Brain microvascular endothelial cell (primary cell): ENCODE data around the gene ITPR2.

ENCODE experiments used
- DNase-seq: peaks from one replicate; pipeline ENCODE4 v3.0.0-alpha.2; 2020
- H3K27ac ChIP-seq: fragments of 250-450 bp; sonication (Bioruptor Pico); 2 replicates; pipeline ENCODE4 v1.5.1; 2020; ENCODE audit warnings: mild to moderate bottlenecking, moderate library complexity
- H3K27me3 ChIP-seq: fragments of 250-450 bp; sonication (Bioruptor Pico); replicated peaks from 2 replicates; pipeline ENCODE4 v1.5.1; 2020; ENCODE audit warnings: mild to moderate bottlenecking
- H3K36me3 ChIP-seq: fragments of 250-450 bp; sonication (Bioruptor Pico); replicated peaks from 2 replicates; pipeline ENCODE4 v1.5.1; 2020; ENCODE audit warnings: mild to moderate bottlenecking
- H3K4me3 ChIP-seq: 2 replicates; pipeline ENCODE4 v1.5.1; 2011; ENCODE audit warnings: low read depth, mild to moderate bottlenecking, control low read depth, low read length, moderate library complexity
- CTCF ChIP-seq: IDR thresholded peaks from 2 replicates; pipeline ENCODE4 v1.5.1; 2011; ENCODE audit warnings: low read depth, mild to moderate bottlenecking, moderate library complexity, low read length, control low read depth, inconsistent platforms; ENCODE audit errors: missing control alignments
- in situ Hi-C: cut with HindIII; loops from 2 replicates; pipeline ENCODE4 v1.10.0; 2017; ENCODE audit warnings: low sequenced_read_pairs, low pct_ligation_motif_present

Gene ITPR2

GRCh38 chr12:26798640-26799039 is 34.4 kb downstream of the ITPR2 start:
- in situ Hi-C loops, result no loop called here
- no peak overlapping the region for H3K27ac ChIP-seq

GRCh38 chr12:26798023-26798422 is 35.0 kb downstream of the ITPR2 start:
- peak; percentile 41 for DNase-seq
- H3K4me3 ChIP-seq, result no peak overlapping the region
- H3K27ac ChIP-seq, result no peak overlapping the region
- in situ Hi-C loops, result no loop called here
- H3K36me3 ChIP-seq, result no peaks in the 10 kb centered on the region
- TF ChIP-seq CTCF, result no peak
- H3K27me3 ChIP-seq, result no peaks in the 10 kb centered on the region

More at GRCh38 chr12:26798640-26799039, 34.4 kb downstream of the ITPR2 start:
- TF ChIP-seq CTCF, result no peak
- no peak overlapping the region for H3K4me3 ChIP-seq
- no peaks in the 10 kb centered on the region for H3K27me3 ChIP-seq
- no peak for DNase-seq
- no peaks in the 10 kb centered on the region for H3K36me3 ChIP-seq

- in situ Hi-C loops, result no loop called here
- H3K27ac ChIP-seq, result no peak overlapping the region
- H3K4me3 ChIP-seq, result no peak overlapping the region
- no peaks in the 10 kb centered on the region for H3K27me3 ChIP-seq
- no peak for DNase-seq
- no peak for TF ChIP-seq CTCF
- no peaks in the 10 kb centered on the region for H3K36me3 ChIP-seq
These were observed 37.1 kb downstream of the ITPR2 start for GRCh38 chr12:26795910-26796309.

GRCh38 chr12:26791301-26791791 is 41.6 kb downstream of the ITPR2 start:
- no peak for DNase-seq
- Histone ChIP-seq H3K36me3 (no peaks in the 10 kb centered on the region), H3K27me3 (no peaks in the 10 kb centered on the region), H3K27ac (peak overlapping the region; percentile 7), H3K4me3 (no peak overlapping the region)
- in situ Hi-C loops, result no loop called here
- TF ChIP-seq CTCF, result no peak

- in situ Hi-C loops, result no loop called here
- no peak for DNase-seq
- Histone ChIP-seq H3K4me3 (no peak overlapping the region), H3K27ac (peak overlapping the region; percentile 24), H3K36me3 (no peaks in the 10 kb centered on the region), H3K27me3 (no peaks in the 10 kb centered on the region)
- TF ChIP-seq CTCF, result no peak
These were observed 42.4 kb downstream of the ITPR2 start for GRCh38 chr12:26790645-26790994.
